Fibroblast of skin of left biceps (primary cell): Measurements from ENCODE around the gene LRIG1.

Experiments used
- DNase-seq, 2 experiments: peaks; one replicate each; pipeline ENCODE4 v3.0.0-alpha.2; 2013; ENCODE audit warnings: low read depth in 2 of 2

The LRIG1 gene

GRCh38 chr3:66488492-66488891 is 12.3 kb downstream of the LRIG1 start:
- DNase-seq: no peak

- no peak for DNase-seq
Observed at GRCh38 chr3:66487465-66487864, 13.4 kb downstream of the LRIG1 start.

- DNase-seq: peak; percentile 87
Observed at GRCh38 chr3:66486646-66487045, 14.2 kb downstream of the LRIG1 start.

GRCh38 chr3:66486202-66486601 is 14.6 kb downstream of the LRIG1 start:
- no peak for DNase-seq

- DNase-seq: no peak
Observed at GRCh38 chr3:66485291-66485968, 15.4 kb downstream of the LRIG1 start.

GRCh38 chr3:66484106-66484844 is 16.5 kb downstream of the LRIG1 start:
- no peak for DNase-seq

GRCh38 chr3:66483409-66483906 is 17.4 kb downstream of the LRIG1 start:
- DNase-seq: no peak

- DNase-seq: no peak
Observed at GRCh38 chr3:66483006-66483405, 17.8 kb downstream of the LRIG1 start.

- DNase-seq: no peak
Observed at GRCh38 chr3:66482018-66482404, 18.8 kb downstream of the LRIG1 start.

GRCh38 chr3:66481071-66482017 is 19.5 kb downstream of the LRIG1 start:
- DNase-seq: no peak

- DNase-seq: no peak
Observed at GRCh38 chr3:66480666-66481065, 20.2 kb downstream of the LRIG1 start.

- DNase-seq: no peak
Observed at GRCh38 chr3:66479532-66479947, 21.3 kb downstream of the LRIG1 start.

GRCh38 chr3:66478960-66479359 is 21.9 kb downstream of the LRIG1 start:
- DNase-seq: no peak

GRCh38 chr3:66477856-66478255 is 23.0 kb downstream of the LRIG1 start:
- DNase-seq: no peak

- DNase-seq: no peak
Observed at GRCh38 chr3:66476852-66477381, 23.9 kb downstream of the LRIG1 start.

- no peak for DNase-seq
Observed at GRCh38 chr3:66475386-66476020, 25.3 kb downstream of the LRIG1 start.

- DNase-seq: no peak
Observed at GRCh38 chr3:66473692-66474091, 27.1 kb downstream of the LRIG1 start.

- DNase-seq: no peak
Observed at GRCh38 chr3:66473181-66473580, 27.6 kb downstream of the LRIG1 start.

GRCh38 chr3:66472313-66473134 is 28.3 kb downstream of the LRIG1 start:
- no peak for DNase-seq

- no peak for DNase-seq
Observed at GRCh38 chr3:66470956-66471686, 29.7 kb downstream of the LRIG1 start.
